ENCODE results near the gene SV2C. TPM values are rescaled to one million over a fixed set of nuclear protein-coding genes. Genes with fewer than 3 reads are reported as not detected.

Gene SV2C
- total RNA-seq, 1 donor from 2014 or later: under 0.01 TPM

Small RNA genes lying within 50 kb of the gene (small RNA-seq; reads per million reads assigned to genes)
- gene AC113404.2: not detected
- gene RNA5SP186: not detected
